ENCODE data around the gene OR6K6. TPM values are rescaled to one million over a fixed set of nuclear protein-coding genes. Genes with fewer than 3 reads are reported as not detected.

The OR6K6 gene
- total RNA-seq: not detected in 2 replicates

GRCh38 chr1:158754420-158754819, at the start of gene OR6K6:
Gene OR6K6, plus strand, starts transcription at chr1:158754720. Its CDS starts 168 bp downstream, at chr1:158754888.
- ATAC-seq (ENCODE audit: low read depth): no peak
- Mint-ChIP-seq H3K4me1 (no peaks in the 10 kb centered on the region), H3K27ac (no peak within 1 kb of the TSS), H3K27me3 (peaks cover 9% of the 10 kb centered on the region), H3K4me3 (no peak within 1 kb of the TSS), H3K36me3 (ENCODE audit: low read depth) (no peaks in the 10 kb centered on the region), H3K9me3 (peaks cover 2% of the 10 kb centered on the region)
- CTCF ChIA-PET: no interaction called here
- TF ChIP-seq CTCF (IDR thresholded peaks at IDR 0.05): no peak
- intact Hi-C loops (cut with micrococcal nuclease): no loop called here
- no peak for DNase-seq
- POLR2A ChIA-PET: no interaction called here

GRCh38 chr1:158706096-158706495, 48.4 kb upstream of the OR6K6 start:
- peaks cover 5% of the 10 kb centered on the region for H3K27me3 Mint-ChIP-seq
- no peaks in the 10 kb centered on the region for H3K36me3 Mint-ChIP-seq (ENCODE audit: low read depth)
- no peak for TF ChIP-seq CTCF (IDR thresholded peaks at IDR 0.05)
- ChIA-PET CTCF (no interaction called here), POLR2A (no interaction called here)
- ATAC-seq (ENCODE audit: low read depth) (no peak), DNase-seq (no peak)
- intact Hi-C loops (cut with micrococcal nuclease): no loop called here
- no peaks in the 10 kb centered on the region for H3K4me1 Mint-ChIP-seq
- no peak overlapping the region for H3K27ac Mint-ChIP-seq
- H3K9me3 Mint-ChIP-seq: no peaks in the 10 kb centered on the region
- no peak overlapping the region for H3K4me3 Mint-ChIP-seq

- intact Hi-C loops (cut with micrococcal nuclease): no loop called here
- Mint-ChIP-seq H3K4me3 (no peak overlapping the region), H3K27ac (no peak overlapping the region), H3K9me3 (no peaks in the 10 kb centered on the region), H3K36me3 (ENCODE audit: low read depth) (no peaks in the 10 kb centered on the region), H3K27me3 (peaks cover 21% of the 10 kb centered on the region), H3K4me1 (no peaks in the 10 kb centered on the region)
- ATAC-seq (ENCODE audit: low read depth) (no peak), DNase-seq (no peak)
- TF ChIP-seq CTCF (IDR thresholded peaks at IDR 0.05): no peak
- ChIA-PET POLR2A (no interaction called here), CTCF (no interaction called here)
Observed at GRCh38 chr1:158711098-158711497, 43.4 kb upstream of the OR6K6 start.

DNA sequence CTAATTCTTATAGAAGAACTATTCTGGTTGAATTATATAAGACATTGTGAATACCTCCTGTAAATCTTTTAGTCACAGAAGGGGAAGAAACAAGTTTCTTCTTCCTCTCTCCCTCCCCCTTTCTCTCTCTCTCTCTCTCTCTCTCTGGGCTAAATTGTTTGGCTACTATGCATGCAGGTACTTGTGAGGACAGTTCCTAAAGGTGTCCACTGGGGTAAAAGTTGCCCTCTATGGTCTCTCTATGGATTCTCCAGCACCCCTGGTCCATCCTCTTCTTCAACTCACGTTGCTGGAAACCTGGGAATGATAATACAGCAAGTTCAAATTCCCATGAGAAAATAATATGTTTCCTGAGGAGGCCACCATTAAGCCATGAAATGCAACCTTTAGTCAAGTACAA, 39.8 kb upstream of the OR6K6 start:
- no peak overlapping the region for H3K4me3 Mint-ChIP-seq
- no peak for TF ChIP-seq CTCF (IDR thresholded peaks at IDR 0.05)
- intact Hi-C loops (cut with micrococcal nuclease): no loop called here
- H3K9me3 Mint-ChIP-seq: no peaks in the 10 kb centered on the region
- H3K4me1 Mint-ChIP-seq: no peaks in the 10 kb centered on the region
- peaks cover 29% of the 10 kb centered on the region for H3K27me3 Mint-ChIP-seq
- POLR2A ChIA-PET: no interaction called here
- DNase-seq (no peak), ATAC-seq (ENCODE audit: low read depth) (no peak)
- H3K36me3 Mint-ChIP-seq (ENCODE audit: low read depth): no peaks in the 10 kb centered on the region
- H3K27ac Mint-ChIP-seq: no peak overlapping the region
- CTCF ChIA-PET: no interaction called here

DNA sequence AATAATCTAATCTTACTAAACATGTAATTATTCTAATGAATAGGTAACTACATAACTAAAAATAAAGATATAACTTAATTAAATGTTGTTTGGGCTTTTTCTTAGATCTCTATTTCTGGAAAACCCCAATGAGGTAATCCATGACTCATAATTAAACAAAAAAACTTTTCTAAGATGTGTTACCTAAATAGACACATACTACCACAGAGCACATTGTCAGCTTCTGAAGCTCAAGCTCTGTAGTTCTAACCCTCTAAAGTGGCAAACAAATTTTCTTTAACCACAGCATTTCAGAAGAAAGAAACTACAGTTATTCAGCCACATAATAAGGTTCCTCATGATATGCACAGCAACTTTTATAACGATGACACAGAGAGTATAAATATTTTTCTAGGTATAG, 38.2 kb upstream of the OR6K6 start:
- no peak for ATAC-seq (ENCODE audit: low read depth)
- H3K9me3 Mint-ChIP-seq: no peaks in the 10 kb centered on the region
- intact Hi-C loops (cut with micrococcal nuclease): no loop called here
- peaks cover 25% of the 10 kb centered on the region for H3K27me3 Mint-ChIP-seq
- no peak overlapping the region for H3K4me3 Mint-ChIP-seq
- TF ChIP-seq CTCF (IDR thresholded peaks at IDR 0.05): no peak
- DNase-seq: no peak
- CTCF ChIA-PET: no interaction called here
- no peaks in the 10 kb centered on the region for H3K36me3 Mint-ChIP-seq (ENCODE audit: low read depth)
- H3K27ac Mint-ChIP-seq: no peak overlapping the region
- no peaks in the 10 kb centered on the region for H3K4me1 Mint-ChIP-seq
- POLR2A ChIA-PET: no interaction called here
